GM23338 (cell line): ENCODE measurements around the gene ERBB3. TPM values are rescaled to one million over a fixed set of nuclear protein-coding genes. Genes with fewer than 3 reads are reported as not detected.

Experiments
- ATAC-seq: fragments of 200-7000 bp; cut with Tn5 transposase; 3 replicates; pipeline ENCODE4 v1.9.1; 2020
- DNase-seq: peaks from one replicate; pipeline ENCODE4 v3.0.0-alpha.2; 2015; ENCODE audit warnings: low spot score
- H2AFZ ChIP-seq: fragments of 200-600 bp; sonication (generic); 2 replicates; pipeline ENCODE4 v1.8.0; 2016; ENCODE audit warnings: antibody characterized with exemption, mild to moderate bottlenecking, moderate library complexity
- H3F3A ChIP-seq: fragments of 200-600 bp; sonication (generic); replicated peaks from 2 replicates; pipeline ENCODE4 v1.8.0; 2017; ENCODE audit warnings: antibody characterized with exemption, mixed run types, low read depth
- H3K27ac ChIP-seq: fragments of 200-600 bp; sonication (generic); 2 replicates; pipeline ENCODE4 v1.6.1; 2016; ENCODE audit warnings: low read depth
- H3K27me3 ChIP-seq: fragments of 200-600 bp; sonication (generic); 2 replicates; pipeline ENCODE4 v1.8.0; 2016; ENCODE audit warnings: mild to moderate bottlenecking, mixed run types, moderate library complexity; ENCODE audit not compliant: insufficient read depth
- H3K36me3 ChIP-seq: fragments of 200-600 bp; sonication (generic); 2 replicates; pipeline ENCODE4 v1.8.0; 2016; ENCODE audit warnings: mild to moderate bottlenecking; ENCODE audit not compliant: insufficient read depth
- H3K4me1 ChIP-seq: fragments of 200-600 bp; sonication (generic); 2 replicates; pipeline ENCODE4 v1.8.0; 2016; ENCODE audit warnings: mild to moderate bottlenecking, moderate library complexity; ENCODE audit not compliant: insufficient read depth
- H3K4me2 ChIP-seq: fragments of 200-600 bp; sonication (generic); 2 replicates; pipeline ENCODE4 v1.7.1; 2017; ENCODE audit warnings: mixed run types
- H3K4me3 ChIP-seq: fragments of 200-600 bp; sonication (generic); 2 replicates; pipeline ENCODE4 v1.6.1; 2016; ENCODE audit warnings: mixed run types
- H3K79me2 ChIP-seq: fragments of 200-600 bp; sonication (generic); replicated peaks from 2 replicates; pipeline ENCODE4 v1.8.0; 2017; ENCODE audit warnings: mild to moderate bottlenecking; ENCODE audit not compliant: insufficient read depth
- H3K9me2 ChIP-seq: fragments of 200-600 bp; sonication (generic); 2 replicates; pipeline ENCODE4 v1.8.0; 2017; ENCODE audit not compliant: insufficient read depth
- H4K20me1 ChIP-seq: fragments of 200-600 bp; sonication (generic); replicated peaks from 2 replicates; pipeline ENCODE4 v1.8.0; 2017; ENCODE audit warnings: mild to moderate bottlenecking; ENCODE audit not compliant: insufficient read depth
- H3K27ac Mint-ChIP-seq: 2 replicates; pipeline ENCODE4 v1.8.0; 2020; ENCODE audit warnings: inconsistent platforms, mild to moderate bottlenecking, moderate library complexity, mixed read lengths
- H3K27me3 Mint-ChIP-seq: 3 replicates; pipeline ENCODE4 v1.8.0; 2022; ENCODE audit warnings: low read depth, mild to moderate bottlenecking, moderate library complexity, mixed read lengths, inconsistent platforms; ENCODE audit not compliant: insufficient read depth, poor library complexity
- H3K36me3 Mint-ChIP-seq: 3 replicates; pipeline ENCODE4 v1.8.0; 2021; ENCODE audit warnings: low read depth, mild to moderate bottlenecking, inconsistent platforms, moderate library complexity, mixed read lengths
- H3K4me1 Mint-ChIP-seq: 3 replicates; pipeline ENCODE4 v1.8.0; 2020; ENCODE audit warnings: mild to moderate bottlenecking, inconsistent platforms, mixed read lengths
- H3K4me3 Mint-ChIP-seq: 3 replicates; pipeline ENCODE4 v1.8.0; 2021; ENCODE audit warnings: moderate library complexity, mild to moderate bottlenecking, inconsistent platforms, mixed read lengths
- H3K9me3 Mint-ChIP-seq: 3 replicates; pipeline ENCODE4 v1.8.0; 2020; ENCODE audit warnings: moderate library complexity, mild to moderate bottlenecking, inconsistent platforms, mixed read lengths
- CREB1 ChIP-seq: fragments of 250-450 bp; sonication (Bioruptor Pico); IDR thresholded peaks from 2 replicates; pipeline ENCODE4 v1.5.0; 2020; ENCODE audit warnings: low read depth, mild to moderate bottlenecking, moderate library complexity
- CTCF ChIP-seq, 2 experiments: fragments of 200-600 bp in 1 of 2; sonication (generic) in 1 of 2; conservative IDR thresholded peaks; 2 replicates each; pipeline versions ENCODE4 v1.5.1 to v1.6.1; 2016 to 2017; ENCODE audit warnings: antibody characterized with exemption in 2 of 2, low read depth in 2 of 2, mild to moderate bottlenecking in 2 of 2, moderate library complexity in 1 of 2
- EZH2 ChIP-seq: fragments of 200-600 bp; sonication (generic); IDR thresholded peaks from one replicate; pipeline ENCODE4 v1.8.0; 2017; ENCODE audit warnings: antibody characterized with exemption, mild to moderate bottlenecking, low read depth; ENCODE audit not compliant: unreplicated experiment
- EZH2phosphoT487 ChIP-seq: fragments of 200-600 bp; sonication (generic); IDR thresholded peaks from one replicate; pipeline ENCODE4 v1.8.1; 2018; ENCODE audit warnings: antibody characterized with exemption; ENCODE audit not compliant: unreplicated experiment
- JUNB ChIP-seq: IDR thresholded peaks from one replicate; pipeline ENCODE4 v1.6.1; 2016; ENCODE audit warnings: antibody characterized with exemption; ENCODE audit not compliant: unreplicated experiment
- NANOG ChIP-seq: IDR thresholded peaks from 2 replicates; pipeline ENCODE4 v1.6.1; 2016; ENCODE audit warnings: antibody characterized with exemption, borderline replicate concordance
- POLR2AphosphoS5 ChIP-seq: IDR thresholded peaks from 2 replicates; pipeline ENCODE4 v1.6.1; 2016; ENCODE audit warnings: antibody characterized with exemption, low read depth
- REST ChIP-seq: IDR thresholded peaks from one replicate; pipeline ENCODE4 v1.6.1; 2018; ENCODE audit warnings: antibody characterized with exemption; ENCODE audit not compliant: unreplicated experiment
- STAT1 ChIP-seq: IDR thresholded peaks from one replicate; pipeline ENCODE4 v1.6.1; 2016; ENCODE audit warnings: antibody characterized with exemption; ENCODE audit not compliant: unreplicated experiment
- ZNF114 ChIP-seq: fragments of 250-450 bp; sonication (Bioruptor Pico); IDR thresholded peaks from 2 replicates; pipeline ENCODE4 v1.5.0; 2020; ENCODE audit warnings: mild to moderate bottlenecking, moderate library complexity
- ZNF331 ChIP-seq: fragments of 250-450 bp; sonication (Bioruptor Pico); IDR thresholded peaks from 2 replicates; pipeline ENCODE4 v1.5.0; 2020; ENCODE audit warnings: low read depth, mild to moderate bottlenecking, moderate library complexity
- ZNF462 ChIP-seq: fragments of 250-450 bp; sonication (Bioruptor Pico); IDR thresholded peaks from 2 replicates; pipeline ENCODE4 v1.5.0; 2020; ENCODE audit warnings: mild to moderate bottlenecking, moderate library complexity
- polyA plus RNA-seq: library from polyadenylated mRNA; unstranded; fragments of >200 nt; fragmentation: Nextera tagmentation; extraction: Ambion mirVana; gene quantifications from 2 replicates; pipeline ENCODE4 v1.2.1, GENCODE V29; 2016
- total RNA-seq: library from RNA; depleted of rRNA; stranded (reverse); fragments of >200 nt; shearing (Covaris generic); gene quantifications from 2 replicates; pipeline ENCODE4 v1.2.3, GENCODE V29; 2014

ERBB3 gene
- total and polyA plus RNA-seq, 2 experiments from 2014 or later = 21.0 to 54.4 TPM

GRCh38 chr12:56097738-56098137, 17.8 kb downstream of the ERBB3 start:
- ATAC-seq = no peak
- Mint-ChIP-seq H3K36me3 (peaks cover 91% of the 10 kb centered on the region), H3K9me3 (no peaks in the 10 kb centered on the region), H3K27ac (no peak overlapping the region), H3K27me3 (peaks cover 1% of the 10 kb centered on the region), H3K4me3 (no peak overlapping the region), H3K4me1 (no peaks in the 10 kb centered on the region; the same call in 2 of the 3 replicates)
- TF ChIP-seq ZNF462 (CRISPR knock-in tag) (no peak), POLR2AphosphoS5 (no peak), STAT1 (no peak), JUNB (no peak), EZH2 (no peak), EZH2phosphoT487 (no peak), NANOG (no peak)
- Histone ChIP-seq H3K4me2 (no peak overlapping the region), H3K4me1 (no peaks in the 10 kb centered on the region), H3F3A (peaks cover 18% of the 10 kb centered on the region), H3K79me2 (no peaks in the 10 kb centered on the region), H3K36me3 (peaks cover 57% of the 10 kb centered on the region), H2AFZ (no peak overlapping the region), H3K9me2 (no peaks in the 10 kb centered on the region), H4K20me1 (no peaks in the 10 kb centered on the region), H3K27ac (no peak overlapping the region), H3K27me3 (no peaks in the 10 kb centered on the region), H3K4me3 (no peak overlapping the region)
- no peak for DNase-seq

DNA sequence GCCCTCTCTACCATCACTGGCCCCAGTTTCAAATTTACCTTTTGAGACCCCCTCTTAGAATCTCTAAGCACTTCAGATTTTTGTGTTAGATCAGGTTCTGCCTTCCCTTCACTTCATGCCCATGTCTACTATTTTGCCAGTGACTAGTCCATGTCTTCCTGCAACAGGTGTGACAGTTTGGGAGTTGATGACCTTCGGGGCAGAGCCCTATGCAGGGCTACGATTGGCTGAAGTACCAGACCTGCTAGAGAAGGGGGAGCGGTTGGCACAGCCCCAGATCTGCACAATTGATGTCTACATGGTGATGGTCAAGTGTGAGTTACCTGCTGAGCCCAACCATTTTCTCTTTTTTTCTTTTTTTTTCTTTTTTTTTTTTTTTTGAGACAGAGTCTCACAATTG, 18.6 kb downstream of the ERBB3 start:
- H3K27ac ChIP-seq = no peak overlapping the region
- H3K9me2 ChIP-seq = no peaks in the 10 kb centered on the region
- no peak overlapping the region for H2AFZ ChIP-seq
- no peaks in the 10 kb centered on the region for H3K27me3 ChIP-seq
- H3K36me3 ChIP-seq = peaks cover 51% of the 10 kb centered on the region
- H3K79me2 ChIP-seq = no peaks in the 10 kb centered on the region
- peaks cover 5% of the 10 kb centered on the region for H3K27me3 Mint-ChIP-seq
- peaks cover 25% of the 10 kb centered on the region for H3F3A ChIP-seq
- no peak overlapping the region for H3K4me2 ChIP-seq
- peaks cover 83% of the 10 kb centered on the region for H3K36me3 Mint-ChIP-seq
- no peak overlapping the region for H3K27ac Mint-ChIP-seq
- H3K4me3 ChIP-seq = no peak overlapping the region
- no peak overlapping the region for H3K4me3 Mint-ChIP-seq
- DNase-seq = no peak
- H3K9me3 Mint-ChIP-seq = no peaks in the 10 kb centered on the region
- H4K20me1 ChIP-seq = no peaks in the 10 kb centered on the region
- H3K4me1 Mint-ChIP-seq = peaks cover 6% of the 10 kb centered on the region; the same call in 2 of the 3 replicates
- H3K4me1 ChIP-seq = peaks cover 6% of the 10 kb centered on the region; the same call in 1 of the 2 replicates
- no peak for ATAC-seq
- no peak for TF ChIP-seq ZNF331 (CRISPR knock-in tag)
- no peak for TF ChIP-seq CREB1 (CRISPR knock-in tag)
- no peak for TF ChIP-seq JUNB
- no peak for TF ChIP-seq CTCF (conservative IDR thresholded peaks at IDR 0.05; ENCODE audit: low read depth in 2 of 2)
- no peak for TF ChIP-seq ZNF114 (CRISPR knock-in tag)
- TF ChIP-seq EZH2phosphoT487 = no peak
- TF ChIP-seq POLR2AphosphoS5 = no peak
- TF ChIP-seq REST = no peak
